HEK293T (cell line): ENCODE results near the gene MMP1.

Experiments
- BHLHE40 ChIP-seq: fragments of 450-650 bp; IDR thresholded peaks from 2 replicates; pipeline ENCODE4 v1.6.1; 2016; ENCODE audit warnings: mild to moderate bottlenecking, moderate library complexity, borderline replicate concordance
- CTBP1 ChIP-seq: fragments of 450-650 bp; IDR thresholded peaks from 2 replicates; pipeline ENCODE4 v1.6.1; 2016; ENCODE audit warnings: borderline replicate concordance
- ELF4 ChIP-seq: fragments of 450-650 bp; IDR thresholded peaks from 2 replicates; pipeline ENCODE4 v1.6.1; 2017; ENCODE audit warnings: antibody characterized with exemption
- FOXA1 ChIP-seq: fragments of 450-650 bp; IDR thresholded peaks from 2 replicates; pipeline ENCODE4 v1.6.1; 2016; ENCODE audit warnings: mild to moderate bottlenecking
- FOXK2 ChIP-seq: fragments of 450-650 bp; IDR thresholded peaks from 2 replicates; pipeline ENCODE4 v1.6.1; 2016; ENCODE audit warnings: mild to moderate bottlenecking
- FOXM1 ChIP-seq: fragments of 450-650 bp; IDR thresholded peaks from 2 replicates; pipeline ENCODE4 v1.6.1; 2017; ENCODE audit warnings: mild to moderate bottlenecking, borderline replicate concordance
- HDGF ChIP-seq: fragments of 450-650 bp; IDR thresholded peaks from 2 replicates; pipeline ENCODE4 v1.6.1; 2017; ENCODE audit warnings: antibody characterized with exemption, borderline replicate concordance
- L3MBTL2 ChIP-seq: fragments of 450-650 bp; conservative IDR thresholded peaks from 2 replicates; pipeline ENCODE4 v1.6.1; 2016; ENCODE audit warnings: mild to moderate bottlenecking
- PKNOX1 ChIP-seq: fragments of 450-650 bp; IDR thresholded peaks from 2 replicates; pipeline ENCODE4 v1.6.1; 2016
- SP1 ChIP-seq: fragments of 450-650 bp; IDR thresholded peaks from 2 replicates; pipeline ENCODE4 v1.6.1; 2017
- SUZ12 ChIP-seq: fragments of 450-650 bp; IDR thresholded peaks from 2 replicates; pipeline ENCODE4 v1.6.1; 2016; ENCODE audit warnings: mild to moderate bottlenecking
- TARDBP ChIP-seq: fragments of 450-650 bp; IDR thresholded peaks from 2 replicates; pipeline ENCODE4 v1.6.1; 2016
- ZNF384 ChIP-seq: fragments of 450-650 bp; IDR thresholded peaks from 2 replicates; pipeline ENCODE4 v1.6.1; 2016

DNA sequence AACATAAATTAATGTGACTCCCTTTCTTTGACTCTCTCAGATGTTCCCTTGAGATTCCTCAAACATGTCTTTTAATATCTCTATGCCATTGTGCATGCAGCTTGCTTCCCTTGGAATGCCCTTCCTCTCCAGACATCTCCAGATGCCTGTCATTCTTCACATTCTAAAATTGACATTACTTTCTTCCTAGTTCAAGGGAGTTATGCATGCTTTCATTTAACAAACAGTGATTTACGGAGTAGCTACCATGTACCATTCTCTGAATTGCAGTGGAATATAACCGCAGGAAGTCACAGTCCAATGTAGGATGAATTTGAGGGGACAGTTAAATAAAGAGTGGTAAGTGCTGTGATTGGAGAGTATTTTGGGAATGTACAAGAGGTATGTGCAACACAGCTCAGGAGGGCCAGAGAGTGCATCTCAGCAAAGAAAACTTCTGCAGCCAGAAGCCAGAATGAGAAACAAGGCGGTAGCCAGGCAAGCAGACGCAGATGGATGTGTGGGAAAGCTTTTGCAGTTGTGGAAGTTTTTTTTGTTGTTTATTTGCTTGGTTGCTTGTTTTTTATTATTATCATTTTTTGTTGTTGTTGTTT, 36.2 kb downstream of the MMP1 start:
- no peak for TF ChIP-seq ZNF384
- no peak for TF ChIP-seq HDGF
- TF ChIP-seq TARDBP = no peak
- no peak for TF ChIP-seq PKNOX1
- no peak for TF ChIP-seq FOXM1
- no peak for TF ChIP-seq BHLHE40
- no peak for TF ChIP-seq FOXA1
- TF ChIP-seq CTBP1 = no peak
- TF ChIP-seq SP1 = no peak
- no peak for TF ChIP-seq SUZ12
- no peak for TF ChIP-seq FOXK2
- TF ChIP-seq ELF4 = no peak
- no peak for TF ChIP-seq L3MBTL2
